Tibial nerve (tissue), 4 donors: ENCODE measurements around the gene CYSRT1. TPM values are rescaled to one million over a fixed set of nuclear protein-coding genes. Genes with fewer than 3 reads are reported as not detected.

ENCODE experiments used
- DNase-seq, 2 donors: peaks; one replicate each; pipeline ENCODE4 v3.0.0-alpha.2; 2019; ENCODE audit warnings: low spot score in 2 of 2
- H3K27ac ChIP-seq, 4 donors: fragments of 200-600 bp; sonication (generic) in 3 of 4; one replicate each; pipeline ENCODE4 v1.5.1; 2017 to 2019; ENCODE audit warnings: mild to moderate bottlenecking in 1 of 4
- H3K27me3 ChIP-seq, 2 donors: fragments of 200-600 bp; sonication (generic) in 1 of 2; one replicate each; pipeline versions ENCODE4 v1.5.1 to v1.6.0; 2017 to 2019
- H3K36me3 ChIP-seq, 3 donors: fragments of 200-600 bp; sonication (generic); one replicate each; pipeline ENCODE4 v1.5.1; 2018 to 2019
- H3K4me1 ChIP-seq, 4 donors: fragments of 200-600 bp; sonication (generic) in 3 of 4; one replicate each; pipeline ENCODE4 v1.5.1; 2017 to 2019
- H3K4me3 ChIP-seq, 4 donors: fragments of 200-600 bp; sonication (generic) in 3 of 4; one replicate each; pipeline ENCODE4 v1.5.1; 2017 to 2019; ENCODE audit warnings: mild to moderate bottlenecking in 1 of 4, moderate library complexity in 1 of 4
- H3K9me3 ChIP-seq, 4 donors: fragments of 200-600 bp; sonication (generic) in 3 of 4; one replicate each; pipeline ENCODE4 v1.5.1; 2017 to 2019
- EP300 ChIP-seq, 2 donors: sonication (generic); formaldehyde crosslinking; IDR thresholded peaks; one replicate each; pipeline ENCODE4 v1.6.1; 2017; ENCODE audit warnings: antibody characterized with exemption in 2 of 2, mild to moderate bottlenecking in 1 of 2
- POLR2A ChIP-seq, 2 donors: fragments of 450-650 bp; IDR thresholded peaks; one replicate each; pipeline ENCODE4 v1.6.1; 2017; ENCODE audit warnings: antibody characterized with exemption in 2 of 2, mild to moderate bottlenecking in 2 of 2, moderate library complexity in 2 of 2
- WGBS, 2 donors: methylation state at CpG; one replicate each; pipeline ENCODE4 v1.1.5; 2018; 5-methylcytosine and 5-hydroxymethylcytosine counted together
- total RNA-seq, 4 donors: library from RNA; depleted of rRNA; stranded (reverse); fragments of >200 nt; gene quantifications; one replicate each; pipeline ENCODE4 v1.1.0, GENCODE V29; 2016
- TF ChIP-seq, protein P1 (sequence below), 5 experiments: fragments of 200-600 bp in 3 of 5; fragments of 450-650 bp in 2 of 5; sonication (generic) in 3 of 5; IDR thresholded peaks; one replicate each; pipeline ENCODE4 v1.5.1; 2016 to 2019; ENCODE audit warnings: antibody characterized with exemption in 5 of 5, mild to moderate bottlenecking in 3 of 5, moderate library complexity in 2 of 5

CYSRT1 gene
- total RNA-seq, 4 donors from 2014 or later: not detected

- no peaks in the 10 kb centered on the region for H3K9me3 ChIP-seq
- peaks cover 0 to 27% (median 7%) of the 10 kb centered on the region in 3 donors for H3K36me3 ChIP-seq
- peak overlapping the region in 1 of 4 donors; percentile 0 for H3K27ac ChIP-seq
- H3K4me3 ChIP-seq: no peak overlapping the region
- TF ChIP-seq, protein P1, sequence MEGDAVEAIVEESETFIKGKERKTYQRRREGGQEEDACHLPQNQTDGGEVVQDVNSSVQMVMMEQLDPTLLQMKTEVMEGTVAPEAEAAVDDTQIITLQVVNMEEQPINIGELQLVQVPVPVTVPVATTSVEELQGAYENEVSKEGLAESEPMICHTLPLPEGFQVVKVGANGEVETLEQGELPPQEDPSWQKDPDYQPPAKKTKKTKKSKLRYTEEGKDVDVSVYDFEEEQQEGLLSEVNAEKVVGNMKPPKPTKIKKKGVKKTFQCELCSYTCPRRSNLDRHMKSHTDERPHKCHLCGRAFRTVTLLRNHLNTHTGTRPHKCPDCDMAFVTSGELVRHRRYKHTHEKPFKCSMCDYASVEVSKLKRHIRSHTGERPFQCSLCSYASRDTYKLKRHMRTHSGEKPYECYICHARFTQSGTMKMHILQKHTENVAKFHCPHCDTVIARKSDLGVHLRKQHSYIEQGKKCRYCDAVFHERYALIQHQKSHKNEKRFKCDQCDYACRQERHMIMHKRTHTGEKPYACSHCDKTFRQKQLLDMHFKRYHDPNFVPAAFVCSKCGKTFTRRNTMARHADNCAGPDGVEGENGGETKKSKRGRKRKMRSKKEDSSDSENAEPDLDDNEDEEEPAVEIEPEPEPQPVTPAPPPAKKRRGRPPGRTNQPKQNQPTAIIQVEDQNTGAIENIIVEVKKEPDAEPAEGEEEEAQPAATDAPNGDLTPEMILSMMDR (IDR thresholded peaks at IDR 0.05): no peak
- no peak for TF ChIP-seq EP300 (IDR thresholded peaks at IDR 0.05)
- no peak for TF ChIP-seq POLR2A (IDR thresholded peaks at IDR 0.05)
- 47 to 62% methylated on average over 2 to 12 of the region's 16 CpGs for WGBS, 2 donors
- no peaks in the 10 kb centered on the region for H3K27me3 ChIP-seq
- peaks cover 11 to 74% (median 22%) of the 10 kb centered on the region in 4 donors for H3K4me1 ChIP-seq
- DNase-seq: no peak
These were observed 30.6 kb upstream of the CYSRT1 start for GRCh38 chr9:137194388-137194787.

DNA sequence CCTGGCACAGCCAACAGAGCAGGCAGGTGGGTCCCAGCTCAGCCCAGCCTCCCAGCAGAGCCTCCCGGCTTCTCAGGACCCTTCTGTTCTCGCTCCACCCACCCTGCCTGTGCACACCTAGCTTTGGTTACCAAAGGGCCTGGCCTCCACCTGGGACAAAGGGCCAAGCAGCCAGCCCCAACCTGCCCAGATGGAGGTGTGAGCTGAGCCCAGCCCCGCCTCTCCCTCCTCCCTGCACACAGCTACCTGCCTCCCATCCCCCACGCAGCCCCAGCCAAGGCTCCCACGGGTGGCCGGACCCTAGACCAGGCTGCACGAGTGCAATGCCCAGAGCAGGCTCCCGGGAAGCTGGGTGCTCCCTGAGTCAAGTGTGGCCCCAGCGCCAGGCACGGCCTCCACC is 30.1 kb upstream of the CYSRT1 start:
- no peak for TF ChIP-seq EP300 (IDR thresholded peaks at IDR 0.05)
- TF ChIP-seq POLR2A (IDR thresholded peaks at IDR 0.05): no peak
- TF ChIP-seq, protein P1 (IDR thresholded peaks at IDR 0.05): no peak
- Histone ChIP-seq H3K36me3 (peaks cover 0 to 25% (median 6%) of the 10 kb centered on the region in 3 donors), H3K4me3 (no peak overlapping the region), H3K27ac (peak overlapping the region in 1 of 4 donors; percentile 0), H3K27me3 (no peaks in the 10 kb centered on the region), H3K4me1 (peaks cover 9 to 74% (median 22%) of the 10 kb centered on the region in 4 donors), H3K9me3 (no peaks in the 10 kb centered on the region)
- 85% methylated on average over 4 to 10 of the region's 10 CpGs for WGBS, 2 donors
- DNase-seq: no peak

GRCh38 chr9:137195525-137196220 is 29.3 kb upstream of the CYSRT1 start:
- Histone ChIP-seq H3K36me3 (peaks cover 0 to 17% (median 0%) of the 10 kb centered on the region in 3 donors), H3K4me1 (peaks cover 7 to 67% (median 16%) of the 10 kb centered on the region in 4 donors), H3K27ac (peak overlapping the region in 1 of 4 donors; percentile 65), H3K27me3 (no peaks in the 10 kb centered on the region), H3K9me3 (no peaks in the 10 kb centered on the region), H3K4me3 (no peak overlapping the region)
- WGBS, 2 donors: 73 to 79% methylated on average over 13 to 20 of the region's 21 CpGs
- TF ChIP-seq, protein P1 (IDR thresholded peaks at IDR 0.05): no peak
- TF ChIP-seq POLR2A (IDR thresholded peaks at IDR 0.05): no peak
- TF ChIP-seq EP300 (IDR thresholded peaks at IDR 0.05): no peak
- no peak for DNase-seq

DNA sequence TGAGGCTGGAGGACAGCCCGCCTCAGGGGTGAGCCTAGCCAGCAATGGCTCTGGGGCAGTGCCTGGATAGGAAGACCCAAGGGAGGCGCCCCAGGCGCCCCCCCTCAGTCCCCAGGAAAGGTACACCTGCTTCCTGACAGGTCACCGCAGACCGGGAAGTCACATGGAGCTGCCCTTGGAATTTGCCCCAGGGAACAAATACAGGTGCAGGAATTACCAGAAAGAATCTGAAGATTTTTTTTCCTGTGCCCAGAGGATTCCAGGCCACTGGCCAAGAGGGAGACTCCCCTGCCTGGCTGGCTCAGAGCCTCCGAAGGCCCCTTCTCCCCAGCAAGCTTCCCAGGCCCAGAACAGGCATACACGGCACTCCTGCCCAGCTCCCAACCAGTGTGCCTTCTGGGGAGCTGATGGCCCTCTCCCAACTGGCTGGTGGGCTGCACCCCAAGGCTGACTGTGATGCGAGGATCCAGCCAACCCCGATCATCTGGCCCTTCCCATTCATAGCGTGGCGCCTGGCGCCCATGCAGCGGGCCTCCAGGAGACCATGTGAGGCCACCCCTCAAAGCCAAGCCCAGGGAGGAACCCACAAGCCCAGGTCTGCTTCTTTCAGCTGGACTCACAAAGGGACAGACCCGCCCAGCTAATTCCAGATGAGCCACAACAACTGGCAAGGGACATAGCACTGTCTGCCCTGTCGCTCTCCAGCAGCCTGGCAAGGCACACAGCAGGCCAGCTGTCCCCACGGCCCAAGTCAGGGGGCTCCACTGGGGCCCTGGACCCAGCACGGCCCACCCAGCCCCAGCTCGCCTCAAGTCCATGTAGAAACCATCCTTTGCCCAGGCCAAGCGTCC is 26.7 kb upstream of the CYSRT1 start:
- Histone ChIP-seq H3K27me3 (no peaks in the 10 kb centered on the region), H3K9me3 (no peaks in the 10 kb centered on the region), H3K36me3 (no peaks in the 10 kb centered on the region), H3K27ac (peak overlapping the region in 2 of 4 donors; percentile 65 to 76), H3K4me1 (peaks cover 7 to 84% (median 31%) of the 10 kb centered on the region in 4 donors), H3K4me3 (peak overlapping the region in 1 of 4 donors; percentile 17)
- 70 to 93% methylated on average over 6 to 9 of the region's 19 CpGs for WGBS, 2 donors
- TF ChIP-seq, protein P1 (IDR thresholded peaks at IDR 0.05): no peak
- no peak for TF ChIP-seq EP300 (IDR thresholded peaks at IDR 0.05)
- TF ChIP-seq POLR2A (IDR thresholded peaks at IDR 0.05): no peak
- no peak for DNase-seq
